Stimulated activated CD8-positive, alpha-beta memory T cell treated with anti-CD3 and anti-CD28 coated beads, Interleukin-15, amount 100 ng/mL, for 48 hours (primary cell): ENCODE results near the gene RBM26.
"Not testable (repeated sequence)": the region's sequence is repeated elsewhere in the genome, so short reads cannot be mapped to it uniquely, and the experiment has no call there.

Experiments
- DNase-seq, 2 donors: peaks; one replicate each; pipeline ENCODE4 v3.0.0-alpha.2; 2020; ENCODE audit warnings: low read depth in 2 of 2

The RBM26 gene

GRCh38 chr13:79281339-79281747 is 124.7 kb downstream of the RBM26 start:
- no peak for DNase-seq

- not testable (repeated sequence) for DNase-seq
Measured at GRCh38 chr13:79279735-79280134, 126.3 kb downstream of the RBM26 start.

- no peak for DNase-seq
Measured at GRCh38 chr13:79273045-79273444, 133.0 kb downstream of the RBM26 start.

- no peak for DNase-seq
Measured at GRCh38 chr13:79271616-79272015, 134.4 kb downstream of the RBM26 start.

- DNase-seq = no peak
Measured at GRCh38 chr13:79270859-79271258, 135.2 kb downstream of the RBM26 start.
